ENCODE results near the gene EGR2.

DNA sequence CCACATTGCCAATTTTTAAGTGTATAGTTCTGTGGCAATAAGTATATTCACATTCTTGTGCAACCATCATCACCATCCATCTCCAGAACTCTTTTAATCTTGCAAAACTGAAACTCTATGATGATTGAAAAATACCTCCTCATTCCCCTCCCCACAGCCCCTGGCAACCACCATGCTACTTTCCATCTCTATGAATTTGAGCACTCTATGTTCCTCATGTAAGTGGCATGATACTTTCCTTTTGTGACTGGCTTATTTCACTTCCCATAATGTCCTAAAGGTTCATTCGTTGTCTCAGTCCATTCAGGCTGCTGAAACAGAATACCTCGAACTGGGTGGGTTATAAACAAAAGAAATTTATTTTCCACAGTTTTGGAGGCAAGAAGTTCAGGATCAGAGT, 23.4 kb upstream of the EGR2 start:
- TF ChIP-seq CTCF (IDR thresholded peaks at IDR 0.05; ENCODE audit: insufficient read depth, low read length, poor library complexity, severe bottlenecking) (no peak), EZH2phosphoT487 (conservative IDR thresholded peaks at IDR 0.05; ENCODE audit: low read length) (no peak)
